ENCODE results near the gene SLC38A4. TPM values are rescaled to one million over a fixed set of nuclear protein-coding genes. Genes with fewer than 3 reads are reported as not detected.

The SLC38A4 gene
- total and polyA plus RNA-seq, 2 experiments from 2014 or later, result 6.2 to 12.5 TPM

GRCh38 chr12:46771268-46771827 is 54.4 kb downstream of the SLC38A4 start:
- no peaks in the 10 kb centered on the region for H4K20me1 ChIP-seq (replicated peaks; ENCODE audit: insufficient read depth)
- H3K4me2 ChIP-seq, result no peak overlapping the region
- no peaks in the 10 kb centered on the region for H3K79me2 ChIP-seq (replicated peaks; ENCODE audit: insufficient read depth)
- H3F3A ChIP-seq (replicated peaks; ENCODE audit: low read depth), result no peaks in the 10 kb centered on the region
- H3K4me3 ChIP-seq, result no peak overlapping the region
- H3K27ac ChIP-seq (ENCODE audit: low read depth), result no peak overlapping the region
- H3K27me3 Mint-ChIP-seq (ENCODE audit: insufficient read depth, low read depth, poor library complexity), result no peaks in the 10 kb centered on the region
- H2AFZ ChIP-seq, result no peak overlapping the region
- H3K4me1 ChIP-seq (ENCODE audit: insufficient read depth), result peaks cover 12% of the 10 kb centered on the region; the same call in 1 of the 2 replicates
- H3K4me3 Mint-ChIP-seq, result no peak overlapping the region
- H3K9me3 Mint-ChIP-seq, result no peaks in the 10 kb centered on the region
- no peaks in the 10 kb centered on the region for H3K36me3 ChIP-seq (ENCODE audit: insufficient read depth)
- H3K4me1 Mint-ChIP-seq, result peaks cover 17% of the 10 kb centered on the region
- DNase-seq (ENCODE audit: low spot score) (peak; percentile 10), ATAC-seq (peak; percentile 69)
- TF ChIP-seq, protein P1, sequence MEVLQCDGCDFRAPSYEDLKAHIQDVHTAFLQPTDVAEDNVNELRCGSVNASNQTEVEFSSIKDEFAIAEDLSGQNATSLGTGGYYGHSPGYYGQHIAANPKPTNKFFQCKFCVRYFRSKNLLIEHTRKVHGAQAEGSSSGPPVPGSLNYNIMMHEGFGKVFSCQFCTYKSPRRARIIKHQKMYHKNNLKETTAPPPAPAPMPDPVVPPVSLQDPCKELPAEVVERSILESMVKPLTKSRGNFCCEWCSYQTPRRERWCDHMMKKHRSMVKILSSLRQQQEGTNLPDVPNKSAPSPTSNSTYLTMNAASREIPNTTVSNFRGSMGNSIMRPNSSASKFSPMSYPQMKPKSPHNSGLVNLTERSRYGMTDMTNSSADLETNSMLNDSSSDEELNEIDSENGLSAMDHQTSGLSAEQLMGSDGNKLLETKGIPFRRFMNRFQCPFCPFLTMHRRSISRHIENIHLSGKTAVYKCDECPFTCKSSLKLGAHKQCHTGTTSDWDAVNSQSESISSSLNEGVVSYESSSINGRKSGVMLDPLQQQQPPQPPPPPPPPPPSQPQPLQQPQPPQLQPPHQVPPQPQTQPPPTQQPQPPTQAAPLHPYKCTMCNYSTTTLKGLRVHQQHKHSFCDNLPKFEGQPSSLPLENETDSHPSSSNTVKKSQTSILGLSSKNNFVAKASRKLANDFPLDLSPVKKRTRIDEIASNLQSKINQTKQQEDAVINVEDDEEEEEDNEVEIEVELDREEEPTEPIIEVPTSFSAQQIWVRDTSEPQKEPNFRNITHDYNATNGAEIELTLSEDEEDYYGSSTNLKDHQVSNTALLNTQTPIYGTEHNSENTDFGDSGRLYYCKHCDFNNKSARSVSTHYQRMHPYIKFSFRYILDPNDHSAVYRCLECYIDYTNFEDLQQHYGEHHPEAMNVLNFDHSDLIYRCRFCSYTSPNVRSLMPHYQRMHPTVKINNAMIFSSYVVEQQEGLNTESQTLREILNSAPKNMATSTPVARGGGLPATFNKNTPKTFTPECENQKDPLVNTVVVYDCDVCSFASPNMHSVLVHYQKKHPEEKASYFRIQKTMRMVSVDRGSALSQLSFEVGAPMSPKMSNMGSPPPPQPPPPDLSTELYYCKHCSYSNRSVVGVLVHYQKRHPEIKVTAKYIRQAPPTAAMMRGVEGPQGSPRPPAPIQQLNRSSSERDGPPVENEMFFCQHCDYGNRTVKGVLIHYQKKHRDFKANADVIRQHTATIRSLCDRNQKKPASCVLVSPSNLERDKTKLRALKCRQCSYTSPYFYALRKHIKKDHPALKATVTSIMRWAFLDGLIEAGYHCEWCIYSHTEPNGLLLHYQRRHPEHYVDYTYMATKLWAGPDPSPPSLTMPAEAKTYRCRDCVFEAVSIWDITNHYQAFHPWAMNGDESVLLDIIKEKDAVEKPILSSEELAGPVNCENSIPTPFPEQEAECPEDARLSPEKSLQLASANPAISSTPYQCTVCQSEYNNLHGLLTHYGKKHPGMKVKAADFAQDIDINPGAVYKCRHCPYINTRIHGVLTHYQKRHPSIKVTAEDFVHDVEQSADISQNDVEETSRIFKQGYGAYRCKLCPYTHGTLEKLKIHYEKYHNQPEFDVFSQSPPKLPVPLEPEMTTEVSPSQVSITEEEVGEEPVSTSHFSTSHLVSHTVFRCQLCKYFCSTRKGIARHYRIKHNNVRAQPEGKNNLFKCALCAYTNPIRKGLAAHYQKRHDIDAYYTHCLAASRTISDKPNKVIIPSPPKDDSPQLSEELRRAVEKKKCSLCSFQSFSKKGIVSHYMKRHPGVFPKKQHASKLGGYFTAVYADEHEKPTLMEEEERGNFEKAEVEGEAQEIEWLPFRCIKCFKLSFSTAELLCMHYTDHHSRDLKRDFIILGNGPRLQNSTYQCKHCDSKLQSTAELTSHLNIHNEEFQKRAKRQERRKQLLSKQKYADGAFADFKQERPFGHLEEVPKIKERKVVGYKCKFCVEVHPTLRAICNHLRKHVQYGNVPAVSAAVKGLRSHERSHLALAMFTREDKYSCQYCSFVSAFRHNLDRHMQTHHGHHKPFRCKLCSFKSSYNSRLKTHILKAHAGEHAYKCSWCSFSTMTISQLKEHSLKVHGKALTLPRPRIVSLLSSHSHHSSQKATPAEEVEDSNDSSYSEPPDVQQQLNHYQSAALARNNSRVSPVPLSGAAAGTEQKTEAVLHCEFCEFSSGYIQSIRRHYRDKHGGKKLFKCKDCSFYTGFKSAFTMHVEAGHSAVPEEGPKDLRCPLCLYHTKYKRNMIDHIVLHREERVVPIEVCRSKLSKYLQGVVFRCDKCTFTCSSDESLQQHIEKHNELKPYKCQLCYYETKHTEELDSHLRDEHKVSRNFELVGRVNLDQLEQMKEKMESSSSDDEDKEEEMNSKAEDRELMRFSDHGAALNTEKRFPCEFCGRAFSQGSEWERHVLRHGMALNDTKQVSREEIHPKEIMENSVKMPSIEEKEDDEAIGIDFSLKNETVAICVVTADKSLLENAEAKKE (CRISPR knock-in tag; IDR thresholded peaks at IDR 0.05), result no peak
- TF ChIP-seq ZNF331 (CRISPR knock-in tag; IDR thresholded peaks at IDR 0.05; ENCODE audit: low read depth) (no peak), EZH2 (IDR thresholded peaks at IDR 0.05; ENCODE audit: low read depth, unreplicated experiment) (no peak), CREB1 (CRISPR knock-in tag; IDR thresholded peaks at IDR 0.05; ENCODE audit: low read depth) (no peak), STAT1 (IDR thresholded peaks at IDR 0.05; ENCODE audit: unreplicated experiment) (no peak)
- TF ChIP-seq, protein P2, sequence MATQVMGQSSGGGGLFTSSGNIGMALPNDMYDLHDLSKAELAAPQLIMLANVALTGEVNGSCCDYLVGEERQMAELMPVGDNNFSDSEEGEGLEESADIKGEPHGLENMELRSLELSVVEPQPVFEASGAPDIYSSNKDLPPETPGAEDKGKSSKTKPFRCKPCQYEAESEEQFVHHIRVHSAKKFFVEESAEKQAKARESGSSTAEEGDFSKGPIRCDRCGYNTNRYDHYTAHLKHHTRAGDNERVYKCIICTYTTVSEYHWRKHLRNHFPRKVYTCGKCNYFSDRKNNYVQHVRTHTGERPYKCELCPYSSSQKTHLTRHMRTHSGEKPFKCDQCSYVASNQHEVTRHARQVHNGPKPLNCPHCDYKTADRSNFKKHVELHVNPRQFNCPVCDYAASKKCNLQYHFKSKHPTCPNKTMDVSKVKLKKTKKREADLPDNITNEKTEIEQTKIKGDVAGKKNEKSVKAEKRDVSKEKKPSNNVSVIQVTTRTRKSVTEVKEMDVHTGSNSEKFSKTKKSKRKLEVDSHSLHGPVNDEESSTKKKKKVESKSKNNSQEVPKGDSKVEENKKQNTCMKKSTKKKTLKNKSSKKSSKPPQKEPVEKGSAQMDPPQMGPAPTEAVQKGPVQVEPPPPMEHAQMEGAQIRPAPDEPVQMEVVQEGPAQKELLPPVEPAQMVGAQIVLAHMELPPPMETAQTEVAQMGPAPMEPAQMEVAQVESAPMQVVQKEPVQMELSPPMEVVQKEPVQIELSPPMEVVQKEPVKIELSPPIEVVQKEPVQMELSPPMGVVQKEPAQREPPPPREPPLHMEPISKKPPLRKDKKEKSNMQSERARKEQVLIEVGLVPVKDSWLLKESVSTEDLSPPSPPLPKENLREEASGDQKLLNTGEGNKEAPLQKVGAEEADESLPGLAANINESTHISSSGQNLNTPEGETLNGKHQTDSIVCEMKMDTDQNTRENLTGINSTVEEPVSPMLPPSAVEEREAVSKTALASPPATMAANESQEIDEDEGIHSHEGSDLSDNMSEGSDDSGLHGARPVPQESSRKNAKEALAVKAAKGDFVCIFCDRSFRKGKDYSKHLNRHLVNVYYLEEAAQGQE (IDR thresholded peaks at IDR 0.05; ENCODE audit: unreplicated experiment), result no peak
- H3K36me3 Mint-ChIP-seq (ENCODE audit: low read depth), result no peaks in the 10 kb centered on the region
- no peaks in the 10 kb centered on the region for H3K27me3 ChIP-seq (ENCODE audit: insufficient read depth)
- no peak overlapping the region; the same call in 1 of the 2 replicates for H3K27ac Mint-ChIP-seq
- H3K9me2 ChIP-seq (ENCODE audit: insufficient read depth), result no peaks in the 10 kb centered on the region
